ENCODE results near the gene XRCC4.

DNA sequence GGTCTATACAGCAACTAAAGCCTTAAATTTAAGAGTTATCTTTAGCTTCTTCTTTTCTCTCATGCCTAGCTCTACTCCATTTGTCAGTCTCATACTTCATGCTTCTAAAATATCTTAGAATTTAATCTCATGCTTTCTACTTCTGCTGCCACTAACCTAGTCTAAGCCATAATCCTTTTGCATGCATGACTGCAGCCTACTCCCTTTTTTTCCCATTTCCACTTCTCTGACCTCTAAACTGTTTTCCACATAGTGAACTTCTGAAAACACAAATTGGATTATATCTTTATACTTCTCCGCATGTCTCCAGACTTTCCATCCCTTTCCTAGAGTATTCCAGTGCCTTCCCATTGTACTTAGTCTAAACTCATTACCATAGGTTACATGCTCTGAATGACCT is 193.0 kb downstream of the XRCC4 start:
- TF ChIP-seq, protein P1, sequence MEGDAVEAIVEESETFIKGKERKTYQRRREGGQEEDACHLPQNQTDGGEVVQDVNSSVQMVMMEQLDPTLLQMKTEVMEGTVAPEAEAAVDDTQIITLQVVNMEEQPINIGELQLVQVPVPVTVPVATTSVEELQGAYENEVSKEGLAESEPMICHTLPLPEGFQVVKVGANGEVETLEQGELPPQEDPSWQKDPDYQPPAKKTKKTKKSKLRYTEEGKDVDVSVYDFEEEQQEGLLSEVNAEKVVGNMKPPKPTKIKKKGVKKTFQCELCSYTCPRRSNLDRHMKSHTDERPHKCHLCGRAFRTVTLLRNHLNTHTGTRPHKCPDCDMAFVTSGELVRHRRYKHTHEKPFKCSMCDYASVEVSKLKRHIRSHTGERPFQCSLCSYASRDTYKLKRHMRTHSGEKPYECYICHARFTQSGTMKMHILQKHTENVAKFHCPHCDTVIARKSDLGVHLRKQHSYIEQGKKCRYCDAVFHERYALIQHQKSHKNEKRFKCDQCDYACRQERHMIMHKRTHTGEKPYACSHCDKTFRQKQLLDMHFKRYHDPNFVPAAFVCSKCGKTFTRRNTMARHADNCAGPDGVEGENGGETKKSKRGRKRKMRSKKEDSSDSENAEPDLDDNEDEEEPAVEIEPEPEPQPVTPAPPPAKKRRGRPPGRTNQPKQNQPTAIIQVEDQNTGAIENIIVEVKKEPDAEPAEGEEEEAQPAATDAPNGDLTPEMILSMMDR (IDR thresholded peaks at IDR 0.05 in 4 of 5, conservative IDR thresholded peaks at IDR 0.05 in 1 of 5), result no peak
- TF ChIP-seq POLR2A (IDR thresholded peaks at IDR 0.05), result no peak

All from gastrocnemius medialis (tissue), 4 donors.